Fibroblast of skin of back (primary cell): Measurements from ENCODE around the gene PNLIPRP3. TPM values are rescaled to one million over a fixed set of nuclear protein-coding genes. Genes with fewer than 3 reads are reported as not detected.
A peak's percentile ranks its signal among the peaks of the same experiment; 100 is the strongest.
"Not testable (repeated sequence)": the region's sequence is repeated elsewhere in the genome, so short reads cannot be mapped to it uniquely, and the experiment has no call there.

ENCODE experiments used
- DNase-seq: peaks from one replicate; pipeline ENCODE4 v3.0.0-alpha.2; 2013
- polyA plus RNA-seq, 2 experiments: library from polyadenylated mRNA; unstranded; fragments of 120-200 nt; gene quantifications; one replicate each; pipeline ENCODE4 v1.2.1, GENCODE V29; 2013; ENCODE audit not compliant: insufficient read length in 2 of 2

Gene PNLIPRP3
- polyA plus RNA-seq (2013, experiment 1 of 2; ENCODE audit: insufficient read length): not detected
- polyA plus RNA-seq (2013, experiment 2 of 2; ENCODE audit: insufficient read length): not detected

GRCh38 chr10:116427671-116428070, at the start of gene PNLIPRP3:
Gene PNLIPRP3 (plus strand): TSS chr10:116427847. CDS start chr10:116428013, 166 bp downstream.
- no peak for DNase-seq

- no peak for DNase-seq
Observed at GRCh38 chr10:116382290-116382689, 45.4 kb upstream of the PNLIPRP3 start.

GRCh38 chr10:116385311-116385710, 42.3 kb upstream of the PNLIPRP3 start:
- no peak for DNase-seq

GRCh38 chr10:116385994-116386809, 41.4 kb upstream of the PNLIPRP3 start:
- peak; percentile 36 for DNase-seq

GRCh38 chr10:116393246-116393831, 34.3 kb upstream of the PNLIPRP3 start:
- not testable (repeated sequence) for DNase-seq

GRCh38 chr10:116395223-116395985, 32.2 kb upstream of the PNLIPRP3 start:
- DNase-seq: no peak

GRCh38 chr10:116398224-116398623, 29.4 kb upstream of the PNLIPRP3 start:
- no peak for DNase-seq

- no peak for DNase-seq
Observed at GRCh38 chr10:116402858-116403257, 24.8 kb upstream of the PNLIPRP3 start.

GRCh38 chr10:116403740-116404250, 23.9 kb upstream of the PNLIPRP3 start:
- DNase-seq: peak; percentile 4

- no peak for DNase-seq
Observed at GRCh38 chr10:116408719-116409118, 18.9 kb upstream of the PNLIPRP3 start.

- DNase-seq: no peak
Observed at GRCh38 chr10:116410351-116410750, 17.3 kb upstream of the PNLIPRP3 start.

GRCh38 chr10:116417821-116418220, 9.8 kb upstream of the PNLIPRP3 start:
- no peak for DNase-seq

GRCh38 chr10:116418389-116418788, 9.3 kb upstream of the PNLIPRP3 start:
- DNase-seq: no peak

GRCh38 chr10:116421815-116422214, 5.8 kb upstream of the PNLIPRP3 start:
- no peak for DNase-seq

- no peak for DNase-seq
Observed at GRCh38 chr10:116429288-116429977, 1.8 kb downstream of the PNLIPRP3 start.

GRCh38 chr10:116430288-116430687, 2.6 kb downstream of the PNLIPRP3 start:
- DNase-seq: no peak

GRCh38 chr10:116431598-116431997, 4.0 kb downstream of the PNLIPRP3 start:
- DNase-seq: no peak

GRCh38 chr10:116437076-116437692, 9.5 kb downstream of the PNLIPRP3 start:
- no peak for DNase-seq

- no peak for DNase-seq
Observed at GRCh38 chr10:116440330-116441030, 12.8 kb downstream of the PNLIPRP3 start.

- DNase-seq: peak; percentile 22
Observed at GRCh38 chr10:116444527-116445142, 17.0 kb downstream of the PNLIPRP3 start.

GRCh38 chr10:116450861-116451260, 23.2 kb downstream of the PNLIPRP3 start:
- no peak for DNase-seq
